SU-DHL-6 (cell line): ENCODE results near the gene TIMP4.

ENCODE experiments used
- H2AFZ ChIP-seq: fragments of 200-600 bp; sonication (generic); 2 replicates; pipeline ENCODE4 v1.6.1; 2014; ENCODE audit warnings: low read depth, mild to moderate bottlenecking, moderate library complexity, mixed read lengths, antibody characterized with exemption, low read length; ENCODE audit not compliant: severe bottlenecking
- H3F3A ChIP-seq: fragments of 200-600 bp; shearing (Covaris generic); 2 replicates; pipeline ENCODE4 v1.6.0; 2016; ENCODE audit warnings: antibody characterized with exemption, mild to moderate bottlenecking; ENCODE audit not compliant: insufficient read depth
- H3K27ac ChIP-seq: fragments of 200-600 bp; sonication (generic); 2 replicates; pipeline ENCODE4 v1.5.1; 2016; ENCODE audit warnings: low read depth, mild to moderate bottlenecking, low read length, moderate library complexity, mixed read lengths
- H3K27me3 ChIP-seq: fragments of 200-600 bp; sonication (generic), shearing (Covaris generic); 2 replicates; pipeline ENCODE4 v1.6.0; 2014; ENCODE audit warnings: mild to moderate bottlenecking, low read length
- H3K36me3 ChIP-seq: fragments of 200-600 bp; sonication (generic); 2 replicates; pipeline ENCODE4 v1.6.1; 2014; ENCODE audit warnings: mild to moderate bottlenecking, low read length, mixed read lengths
- H3K4me2 ChIP-seq: fragments of 300-600, 200-600 bp; shearing (Covaris generic), sonication (generic); 2 replicates; pipeline ENCODE4 v1.6.0; 2014; ENCODE audit warnings: low read length, low read depth, mild to moderate bottlenecking; ENCODE audit not compliant: poor library complexity, severe bottlenecking
- H3K4me3 ChIP-seq: fragments of 200-600 bp; sonication (generic); 2 replicates; pipeline ENCODE4 v1.5.1; 2014; ENCODE audit warnings: antibody characterized with exemption, low read length, mild to moderate bottlenecking, mixed read lengths; ENCODE audit not compliant: insufficient read depth, poor library complexity, severe bottlenecking
- H3K79me2 ChIP-seq: fragments of 200-600 bp; sonication (generic); 2 replicates; pipeline ENCODE4 v1.6.1; 2014; ENCODE audit warnings: mild to moderate bottlenecking, low read length, moderate library complexity; ENCODE audit not compliant: insufficient read depth
- H3K9ac ChIP-seq: fragments of 200-600 bp; sonication (generic); 2 replicates; pipeline ENCODE4 v1.7.0; 2014; ENCODE audit warnings: mild to moderate bottlenecking, low read length
- H3K9me2 ChIP-seq: fragments of 200-600 bp; sonication (generic); replicated peaks from 2 replicates; pipeline ENCODE4 v1.6.1; 2014; ENCODE audit warnings: low read length; ENCODE audit not compliant: insufficient read depth
- H3K9me3 ChIP-seq: fragments of 200-600 bp; sonication (generic); 2 replicates; pipeline ENCODE4 v1.6.1; 2014; ENCODE audit warnings: low read length, mixed read lengths; ENCODE audit not compliant: insufficient read depth
- H4K20me1 ChIP-seq: fragments of 200-600 bp; sonication (generic); 2 replicates; pipeline ENCODE4 v1.6.1; 2014; ENCODE audit warnings: low read depth, mild to moderate bottlenecking, antibody characterized with exemption, low read length, moderate library complexity, mixed read lengths
- EZH2phosphoT487 ChIP-seq: fragments of 200-600 bp; sonication (generic), shearing (Covaris generic); conservative IDR thresholded peaks from 2 replicates; pipeline ENCODE4 v1.6.1; 2018; ENCODE audit warnings: mild to moderate bottlenecking, antibody characterized with exemption, low read length, moderate library complexity, mixed read lengths
- TF ChIP-seq, protein P1 (sequence below): fragments of 200-600 bp; sonication (generic); IDR thresholded peaks from one replicate; pipeline ENCODE4 v1.5.1; 2017; ENCODE audit warnings: antibody characterized with exemption, mild to moderate bottlenecking, low read length, moderate library complexity; ENCODE audit not compliant: insufficient read depth, poor library complexity, severe bottlenecking

TIMP4 gene

DNA sequence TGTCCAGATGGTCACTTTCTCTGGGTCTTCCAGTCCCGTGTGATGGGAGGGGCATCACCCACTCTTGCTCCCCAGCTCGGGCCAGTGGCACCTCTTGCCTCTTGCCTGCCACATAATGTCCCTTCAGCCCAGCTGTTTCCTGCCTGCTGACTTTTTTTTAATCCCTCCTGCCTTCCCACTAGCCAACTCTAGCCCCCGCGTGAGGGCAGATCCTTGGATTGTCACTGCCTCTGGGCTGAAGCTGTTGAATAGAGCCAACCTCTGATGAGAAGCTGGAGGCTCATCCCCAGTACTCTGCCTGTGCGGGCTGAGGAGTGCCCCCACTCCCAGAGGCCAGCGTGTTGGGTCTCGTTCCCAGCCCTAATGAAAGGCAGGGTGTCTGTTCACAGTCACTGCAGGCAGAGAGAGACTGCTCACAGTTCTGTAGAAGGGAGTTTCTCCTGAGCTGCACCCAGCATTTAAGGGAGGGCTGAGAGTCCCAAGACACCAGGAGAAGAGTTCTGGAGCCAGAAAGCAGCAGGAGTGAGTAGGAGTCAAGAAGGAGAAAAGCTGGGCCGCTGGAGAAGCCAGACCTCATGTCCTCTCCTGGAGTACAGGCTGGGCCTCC is 30.1 kb upstream of the TIMP4 start:
- H3K4me2 ChIP-seq = no peak overlapping the region
- H3K27me3 ChIP-seq = no peaks in the 10 kb centered on the region
- H3K27ac ChIP-seq = no peak overlapping the region
- H3K79me2 ChIP-seq = no peaks in the 10 kb centered on the region
- no peaks in the 10 kb centered on the region for H3K9me2 ChIP-seq
- H3K4me3 ChIP-seq = no peak overlapping the region
- TF ChIP-seq EZH2phosphoT487 = no peak
- TF ChIP-seq, protein P1, sequence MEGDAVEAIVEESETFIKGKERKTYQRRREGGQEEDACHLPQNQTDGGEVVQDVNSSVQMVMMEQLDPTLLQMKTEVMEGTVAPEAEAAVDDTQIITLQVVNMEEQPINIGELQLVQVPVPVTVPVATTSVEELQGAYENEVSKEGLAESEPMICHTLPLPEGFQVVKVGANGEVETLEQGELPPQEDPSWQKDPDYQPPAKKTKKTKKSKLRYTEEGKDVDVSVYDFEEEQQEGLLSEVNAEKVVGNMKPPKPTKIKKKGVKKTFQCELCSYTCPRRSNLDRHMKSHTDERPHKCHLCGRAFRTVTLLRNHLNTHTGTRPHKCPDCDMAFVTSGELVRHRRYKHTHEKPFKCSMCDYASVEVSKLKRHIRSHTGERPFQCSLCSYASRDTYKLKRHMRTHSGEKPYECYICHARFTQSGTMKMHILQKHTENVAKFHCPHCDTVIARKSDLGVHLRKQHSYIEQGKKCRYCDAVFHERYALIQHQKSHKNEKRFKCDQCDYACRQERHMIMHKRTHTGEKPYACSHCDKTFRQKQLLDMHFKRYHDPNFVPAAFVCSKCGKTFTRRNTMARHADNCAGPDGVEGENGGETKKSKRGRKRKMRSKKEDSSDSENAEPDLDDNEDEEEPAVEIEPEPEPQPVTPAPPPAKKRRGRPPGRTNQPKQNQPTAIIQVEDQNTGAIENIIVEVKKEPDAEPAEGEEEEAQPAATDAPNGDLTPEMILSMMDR = no peak
- H3K36me3 ChIP-seq = no peaks in the 10 kb centered on the region
- H4K20me1 ChIP-seq = no peaks in the 10 kb centered on the region
- H2AFZ ChIP-seq = no peak overlapping the region
- H3K9me3 ChIP-seq = no peaks in the 10 kb centered on the region
- no peaks in the 10 kb centered on the region for H3F3A ChIP-seq
- H3K9ac ChIP-seq = no peak overlapping the region

DNA sequence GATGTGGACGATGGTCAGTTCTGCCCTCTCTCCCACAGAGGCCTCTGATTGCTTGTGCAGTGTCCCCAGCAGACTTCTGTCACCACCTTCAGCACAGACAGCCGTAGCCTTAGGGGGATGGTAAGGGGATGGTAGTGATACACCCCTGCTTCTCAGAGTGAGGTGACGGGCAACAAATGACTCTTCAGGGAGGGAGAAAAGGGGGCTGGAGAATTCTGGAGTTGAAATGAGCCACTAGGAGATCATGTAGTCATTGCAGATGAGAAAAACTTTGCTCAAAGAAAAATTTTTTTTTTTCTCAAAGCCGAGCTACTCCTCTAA is 29.6 kb upstream of the TIMP4 start:
- Histone ChIP-seq H3F3A (no peaks in the 10 kb centered on the region), H3K27ac (no peak overlapping the region), H2AFZ (no peak overlapping the region), H3K36me3 (no peaks in the 10 kb centered on the region), H3K4me3 (no peak overlapping the region), H3K27me3 (no peaks in the 10 kb centered on the region), H3K4me2 (no peak overlapping the region), H3K9ac (no peak overlapping the region), H3K79me2 (no peaks in the 10 kb centered on the region), H3K9me3 (no peaks in the 10 kb centered on the region), H3K9me2 (no peaks in the 10 kb centered on the region), H4K20me1 (no peaks in the 10 kb centered on the region)
- TF ChIP-seq EZH2phosphoT487 = no peak
- TF ChIP-seq, protein P1 = no peak

DNA sequence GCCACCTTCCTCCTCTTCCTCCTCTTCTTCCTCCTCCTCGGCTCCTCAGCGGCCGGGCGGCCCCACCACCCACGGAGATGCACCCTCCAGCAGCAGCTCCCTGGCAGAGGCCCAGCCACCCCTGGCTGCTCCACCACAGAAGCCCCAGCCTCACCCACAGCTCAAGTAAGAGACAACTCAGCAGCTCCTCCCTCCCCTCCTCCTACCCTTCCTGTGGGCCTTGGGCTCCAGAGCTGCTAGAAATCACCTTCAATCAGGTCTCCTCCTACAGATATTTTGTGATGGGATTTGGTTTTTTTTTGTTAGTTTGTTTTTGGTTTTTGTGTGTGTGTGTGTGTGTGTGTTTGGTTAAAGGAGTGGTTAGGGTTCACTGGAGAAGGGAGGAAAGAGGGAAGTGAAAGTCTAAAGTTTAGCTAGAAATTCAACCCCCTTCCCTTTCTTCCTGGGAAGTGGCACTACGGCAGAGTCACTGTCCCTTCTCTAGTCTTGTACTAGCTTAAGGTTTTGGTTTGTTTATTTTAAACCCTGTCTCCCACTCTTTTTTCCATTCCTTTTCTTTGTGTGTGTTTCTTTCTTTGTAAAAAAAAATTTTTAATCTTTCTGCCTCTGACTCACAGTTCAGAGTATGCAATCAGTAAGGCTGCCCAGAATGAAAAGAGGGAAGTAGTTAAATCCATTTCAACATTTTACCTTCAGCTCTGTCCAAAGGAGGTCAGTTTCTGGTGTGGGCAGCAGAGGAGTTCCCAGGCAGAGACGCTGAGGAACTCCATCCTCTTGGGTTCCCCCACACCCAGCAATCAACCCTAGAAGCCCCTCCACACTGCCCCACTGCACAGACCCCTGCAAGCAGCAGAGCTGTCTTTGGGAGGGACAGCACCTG is 29.0 kb upstream of the TIMP4 start:
- Histone ChIP-seq H4K20me1 (no peaks in the 10 kb centered on the region), H3K9me3 (no peaks in the 10 kb centered on the region), H3K27me3 (no peaks in the 10 kb centered on the region), H3F3A (no peaks in the 10 kb centered on the region), H3K4me2 (no peak overlapping the region), H2AFZ (no peak overlapping the region), H3K27ac (no peak overlapping the region), H3K9me2 (no peaks in the 10 kb centered on the region), H3K9ac (no peak overlapping the region), H3K4me3 (no peak overlapping the region), H3K79me2 (no peaks in the 10 kb centered on the region), H3K36me3 (no peaks in the 10 kb centered on the region)
- TF ChIP-seq, protein P1 = no peak
- no peak for TF ChIP-seq EZH2phosphoT487
